GM12891 (cell line): ENCODE data around the gene OSBPL5.

Experiments used
- DNase-seq: peaks from one replicate; pipeline ENCODE4 v3.0.0; 2011; ENCODE audit warnings: low spot score; ENCODE audit not compliant: insufficient read length
- FAIRE-seq: peaks from 2 replicates; lab custom pipeline; 2011; peaks lifted over from hg19 to GRCh38; lab: Jason Lieb, UNC
- PAX5 ChIP-seq: IDR thresholded peaks from 2 replicates; pipeline ENCODE4 v1.6.1; 2011; ENCODE audit warnings: low read length, moderate library complexity, mild to moderate bottlenecking; ENCODE audit not compliant: insufficient read depth, severe bottlenecking
- POLR2A ChIP-seq: IDR thresholded peaks from 2 replicates; pipeline ENCODE4 v1.6.1; 2011; ENCODE audit warnings: low read depth, low read length, control low read depth
- POLR2AphosphoS5 ChIP-seq: IDR thresholded peaks from 2 replicates; pipeline ENCODE4 v1.6.1; 2011; ENCODE audit warnings: low read depth, low read length, control low read depth
- POU2F2 ChIP-seq: IDR thresholded peaks from 2 replicates; pipeline ENCODE4 v1.6.1; 2011; ENCODE audit warnings: low read depth, mild to moderate bottlenecking, control low read depth, low read length, moderate library complexity
- SPI1 ChIP-seq: IDR thresholded peaks from 2 replicates; pipeline ENCODE4 v1.6.1; 2011; ENCODE audit warnings: low read depth, low read length, control low read depth
- TAF1 ChIP-seq: IDR thresholded peaks from 2 replicates; pipeline ENCODE4 v1.6.1; 2011; ENCODE audit warnings: low read depth, low read length, control low read depth

The OSBPL5 gene

GRCh38 chr11:3087373-3087772 is 77.7 kb downstream of the OSBPL5 start:
- no peak for FAIRE-seq
- TF ChIP-seq POLR2A (no peak), POLR2AphosphoS5 (no peak), TAF1 (no peak), PAX5 (no peak), SPI1 (no peak), POU2F2 (no peak)
- DNase-seq, result no peak

- DNase-seq, result no peak
- TF ChIP-seq POLR2A (no peak), TAF1 (no peak), PAX5 (no peak), POU2F2 (no peak), SPI1 (no peak)
- FAIRE-seq, result no peak
Observed at GRCh38 chr11:3086671-3087150, 78.4 kb downstream of the OSBPL5 start.

GRCh38 chr11:3086114-3086513 is 79.0 kb downstream of the OSBPL5 start:
- DNase-seq (no peak), FAIRE-seq (no peak)
- TF ChIP-seq TAF1 (no peak), POU2F2 (no peak), SPI1 (no peak), PAX5 (no peak), POLR2A (no peak), POLR2AphosphoS5 (no peak)

- no peak for TF ChIP-seq TAF1
- TF ChIP-seq PAX5, result no peak
- TF ChIP-seq POU2F2, result no peak
- no peak for TF ChIP-seq POLR2A
- no peak for TF ChIP-seq POLR2AphosphoS5
- no peak for TF ChIP-seq SPI1
- FAIRE-seq (no peak), DNase-seq (no peak)
Observed at GRCh38 chr11:3085052-3085451, 80.1 kb downstream of the OSBPL5 start.

GRCh38 chr11:3083321-3083720 is 81.8 kb downstream of the OSBPL5 start:
- no peak for DNase-seq
- TF ChIP-seq PAX5, result no peak
- no peak for TF ChIP-seq POU2F2
- no peak for TF ChIP-seq SPI1
- no peak for TF ChIP-seq TAF1
- no peak for TF ChIP-seq POLR2A
- no peak for TF ChIP-seq POLR2AphosphoS5

GRCh38 chr11:3081386-3081751 is 83.7 kb downstream of the OSBPL5 start:
- TF ChIP-seq SPI1 (no peak), TAF1 (no peak), POLR2AphosphoS5 (no peak), POLR2A (no peak), POU2F2 (no peak), PAX5 (no peak)
- FAIRE-seq (no peak), DNase-seq (no peak)

More at GRCh38 chr11:3083321-3083720, 81.8 kb downstream of the OSBPL5 start:
- FAIRE-seq, result no peak

- DNase-seq, result no peak
- TF ChIP-seq POU2F2, result no peak
- TF ChIP-seq POLR2AphosphoS5, result no peak
- TF ChIP-seq PAX5, result no peak
- no peak for FAIRE-seq
Observed at GRCh38 chr11:3080733-3081385, 84.3 kb downstream of the OSBPL5 start.

GRCh38 chr11:3080104-3080503 is 85.0 kb downstream of the OSBPL5 start:
- FAIRE-seq (no peak), DNase-seq (no peak)
- TF ChIP-seq SPI1 (no peak), POLR2A (no peak), POLR2AphosphoS5 (no peak), PAX5 (no peak), POU2F2 (no peak)

GRCh38 chr11:3077846-3078440 is 87.2 kb downstream of the OSBPL5 start:
- FAIRE-seq, result no peak
- no peak for DNase-seq
- TF ChIP-seq PAX5 (no peak), POLR2A (no peak), TAF1 (no peak), POU2F2 (no peak), SPI1 (no peak), POLR2AphosphoS5 (no peak)
